Aorta (tissue), 5 donors: ENCODE measurements around the gene C19orf81. TPM values are rescaled to one million over a fixed set of nuclear protein-coding genes. Genes with fewer than 3 reads are reported as not detected.
A peak's percentile ranks its signal among the peaks of the same experiment; 100 is the strongest.

ENCODE experiments used
- ATAC-seq: fragments of 200-7000 bp; cut with Tn5 transposase; one replicate; pipeline ENCODE4 v1.9.1; 2022; ENCODE audit warnings: moderate library complexity; ENCODE audit not compliant: low FRiP score
- DNase-seq, 2 donors: peaks; one replicate each; pipeline ENCODE4 v3.0.0-alpha.2; 2020
- H3K27ac ChIP-seq, 2 donors: one replicate each; pipeline ENCODE4 v1.5.1; 2013; ENCODE audit warnings: low read length in 2 of 2, mild to moderate bottlenecking in 2 of 2, moderate library complexity in 2 of 2, control low read depth in 1 of 2, inconsistent platforms in 1 of 2, low read depth in 1 of 2
- H3K27me3 ChIP-seq, 2 donors: one replicate each; pipeline ENCODE4 v1.6.1; 2013; ENCODE audit warnings: control low read depth in 1 of 2, low read length in 1 of 2, mild to moderate bottlenecking in 1 of 2, moderate library complexity in 1 of 2; ENCODE audit not compliant: insufficient read depth in 2 of 2, control insufficient read depth in 1 of 2
- H3K36me3 ChIP-seq, 2 donors: one replicate each; pipeline ENCODE4 v1.6.1; 2013; ENCODE audit warnings: control low read depth in 1 of 2, low read length in 1 of 2, mild to moderate bottlenecking in 1 of 2; ENCODE audit not compliant: insufficient read depth in 2 of 2, control insufficient read depth in 1 of 2
- H3K4me1 ChIP-seq, 2 donors: one replicate each; pipeline ENCODE4 v1.6.1; 2013; ENCODE audit warnings: low read length in 2 of 2, control low read depth in 1 of 2, mild to moderate bottlenecking in 1 of 2, moderate library complexity in 1 of 2; ENCODE audit not compliant: insufficient read depth in 2 of 2, control insufficient read depth in 1 of 2
- H3K4me3 ChIP-seq, 2 donors: one replicate each; pipeline ENCODE4 v1.5.1; 2013; ENCODE audit warnings: low read length in 2 of 2, control low read depth in 1 of 2, mild to moderate bottlenecking in 1 of 2
- H3K9me3 ChIP-seq: one replicate; pipeline ENCODE4 v1.6.1; 2013; ENCODE audit warnings: mild to moderate bottlenecking, low read length; ENCODE audit not compliant: control insufficient read depth
- WGBS, 2 donors: extraction: QIAGEN DNeasy Blood & Tissue Kit; methylation state at CpG; one replicate each; pipeline ENCODE4 v1.1.7; 2013; 5-methylcytosine and 5-hydroxymethylcytosine counted together
- intact Hi-C, 2 donors: fragments of 100-400 bp; cut with DNase I; formaldehyde crosslinking; loops; one replicate each; pipeline versions ENCODE4 v1.14.2 to v1.15.0; 2022
- polyA plus RNA-seq, 2 donors: library from polyadenylated mRNA; stranded (reverse); fragments of 200-250 nt; gene quantifications; one replicate each; pipeline ENCODE4 v1.2.3, GENCODE V29; 2013
- total RNA-seq, 2 donors: library from RNA; stranded (reverse); fragmentation: NEBNext Ultra II Directional; extraction: Animal tissue kit (Norgen Biotek cat#: 25700); gene quantifications; one replicate each; pipeline ENCODE4 v1.2.1, GENCODE V29; 2021
- donor health status: healthy with polysubstance abuse.
- donor health status: Bipolar disorder and iron deficiency.
- donor health status: DM: no; HTN: no; CAD: no.
- donor health status: DM: no; HTN: no; CAD: no.
- donor health status: DM: yes; HTN: yes; CAD: no.

Gene C19orf81
- total and polyA plus RNA-seq, 4 donors = not detected

DNA sequence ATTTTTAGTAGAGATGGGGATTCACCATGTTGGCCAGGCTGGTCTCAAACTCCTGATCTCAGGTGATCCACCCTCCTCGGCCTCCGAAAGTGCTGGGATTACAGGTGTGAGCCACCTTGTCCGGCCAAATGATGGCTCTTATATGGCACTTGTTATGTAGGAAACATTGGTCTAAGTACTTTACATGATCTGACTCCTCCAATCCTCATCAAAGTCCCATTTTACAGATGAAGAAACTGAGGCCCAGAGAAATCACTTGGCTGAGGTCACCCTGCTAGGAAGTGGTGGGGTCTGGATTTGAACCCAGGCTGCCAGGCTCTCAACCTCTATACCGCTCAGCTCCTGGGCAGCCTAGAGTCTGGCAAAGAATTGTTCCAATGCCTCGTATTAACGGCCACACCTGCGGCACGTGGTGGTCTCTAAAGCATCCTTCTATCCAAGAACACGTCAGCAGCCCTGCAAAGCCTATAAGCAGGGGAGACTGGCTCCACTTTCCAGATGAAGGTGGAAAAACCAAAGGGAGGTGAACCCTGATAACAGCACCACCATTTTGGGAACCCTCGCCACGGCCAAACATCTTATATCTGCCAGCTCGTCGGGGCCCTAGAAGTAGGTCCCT lies 52.2 kb downstream of the C19orf81 start:
- no peaks in the 10 kb centered on the region for H3K36me3 ChIP-seq
- H3K4me3 ChIP-seq = no peak overlapping the region
- no peak overlapping the region for H3K27ac ChIP-seq
- no peak for ATAC-seq
- intact Hi-C loops = no loop called here
- 90 to 94% methylated on average over 13 of the region's 13 CpGs for WGBS, 2 donors
- no peaks in the 10 kb centered on the region for H3K4me1 ChIP-seq
- DNase-seq = no peak
- no peaks in the 10 kb centered on the region for H3K9me3 ChIP-seq
- H3K27me3 ChIP-seq = no peaks in the 10 kb centered on the region

GRCh38 chr19:50702158-50702870 lies 53.1 kb downstream of the C19orf81 start:
- H3K4me1 ChIP-seq = no peaks in the 10 kb centered on the region
- H3K4me3 ChIP-seq = no peak overlapping the region
- DNase-seq = no peak
- no peak overlapping the region for H3K27ac ChIP-seq
- intact Hi-C loops = no loop called here
- 68 to 75% methylated on average over 23 of the region's 23 CpGs for WGBS, 2 donors
- H3K36me3 ChIP-seq = no peaks in the 10 kb centered on the region
- H3K9me3 ChIP-seq = no peaks in the 10 kb centered on the region
- no peaks in the 10 kb centered on the region for H3K27me3 ChIP-seq
- ATAC-seq = peak; percentile 13

GRCh38 chr19:50702871-50703829 lies 53.9 kb downstream of the C19orf81 start:
- H3K27me3 ChIP-seq = no peaks in the 10 kb centered on the region
- 70 to 73% methylated on average over 42 to 47 of the region's 47 CpGs for WGBS, 2 donors
- intact Hi-C loops = no loop called here

GRCh38 chr19:50703915-50704796 lies 54.9 kb downstream of the C19orf81 start:
- Histone ChIP-seq H3K4me1 (no peaks in the 10 kb centered on the region), H3K27me3 (no peaks in the 10 kb centered on the region), H3K27ac (no peak overlapping the region), H3K9me3 (no peaks in the 10 kb centered on the region), H3K36me3 (no peaks in the 10 kb centered on the region), H3K4me3 (no peak overlapping the region)
- DNase-seq (no peak), ATAC-seq (no peak)
- intact Hi-C loops = no loop called here
- WGBS, 2 donors = 36 to 38% methylated on average over 21 to 22 of the region's 22 CpGs

More at GRCh38 chr19:50702871-50703829, 53.9 kb downstream of the C19orf81 start:
- no peaks in the 10 kb centered on the region for H3K9me3 ChIP-seq
- no peak overlapping the region for H3K4me3 ChIP-seq
- no peaks in the 10 kb centered on the region for H3K36me3 ChIP-seq
- DNase-seq = peak in 1 of 2 donors; percentile 69
- H3K4me1 ChIP-seq = no peaks in the 10 kb centered on the region
- no peak overlapping the region for H3K27ac ChIP-seq
- no peak for ATAC-seq

- no peak overlapping the region for H3K4me3 ChIP-seq
- H3K27ac ChIP-seq = no peak overlapping the region
- no peaks in the 10 kb centered on the region for H3K36me3 ChIP-seq
- DNase-seq = no peak
- ATAC-seq = no peak
- intact Hi-C loops = no loop called here
- H3K27me3 ChIP-seq = no peaks in the 10 kb centered on the region
- H3K9me3 ChIP-seq = no peaks in the 10 kb centered on the region
- H3K4me1 ChIP-seq = no peaks in the 10 kb centered on the region
- WGBS, 2 donors = 38 to 41% methylated on average over 9 of the region's 9 CpGs
Observed at GRCh38 chr19:50705422-50706019, 56.3 kb downstream of the C19orf81 start.

GRCh38 chr19:50706387-50706786 lies 57.1 kb downstream of the C19orf81 start:
- Histone ChIP-seq H3K36me3 (no peaks in the 10 kb centered on the region), H3K9me3 (no peaks in the 10 kb centered on the region), H3K27me3 (no peaks in the 10 kb centered on the region), H3K4me3 (no peak overlapping the region), H3K4me1 (no peaks in the 10 kb centered on the region), H3K27ac (no peak overlapping the region)
- 71 to 87% methylated on average over 5 of the region's 5 CpGs for WGBS, 2 donors
- intact Hi-C loops = no loop called here
- ATAC-seq = no peak
- no peak for DNase-seq

- DNase-seq (no peak), ATAC-seq (no peak)
- no peaks in the 10 kb centered on the region for H3K27me3 ChIP-seq
- no peaks in the 10 kb centered on the region for H3K4me1 ChIP-seq
- WGBS, 2 donors = 78 to 79% methylated on average over 12 of the region's 12 CpGs
- H3K27ac ChIP-seq = no peak overlapping the region
- no peaks in the 10 kb centered on the region for H3K9me3 ChIP-seq
- no peaks in the 10 kb centered on the region for H3K36me3 ChIP-seq
- no peak overlapping the region for H3K4me3 ChIP-seq
- intact Hi-C loops = no loop called here
Observed at GRCh38 chr19:50708179-50708879, 59.1 kb downstream of the C19orf81 start.
